ENCODE measurements around the gene ZNF462. TPM values are rescaled to one million over a fixed set of nuclear protein-coding genes. Genes with fewer than 3 reads are reported as not detected.

The ZNF462 gene
- polyA plus RNA-seq, 3 donors, result not detected

- peak overlapping the region in 1 of 7 donors; percentile 6 for H3K27ac Mint-ChIP-seq
- WGBS (ENCODE audit: insufficient coverage), result 100% methylated on average over 1 of the region's 5 CpGs
Observed at GRCh38 chr9:107025260-107026035, 162.5 kb downstream of the ZNF462 start.

DNA sequence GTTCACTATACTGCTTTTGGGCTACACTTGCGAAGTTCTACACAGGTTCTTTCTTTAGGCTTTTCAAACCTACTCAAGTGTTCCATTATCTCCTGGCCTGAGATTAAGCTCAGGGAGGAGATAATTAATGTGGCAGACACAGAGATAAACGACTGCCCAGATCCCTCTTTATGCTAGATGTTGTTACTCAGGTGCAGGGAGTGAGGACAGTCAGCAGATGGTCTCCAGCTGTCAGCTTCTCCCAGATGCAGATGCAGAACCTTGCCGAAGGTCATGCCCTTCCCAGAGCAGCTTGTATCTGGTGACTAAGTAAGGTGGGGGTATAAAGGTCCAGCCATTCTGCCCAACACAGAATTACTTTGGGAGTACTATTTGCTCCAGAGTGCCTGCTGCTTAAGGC is 166.2 kb downstream of the ZNF462 start:
- Mint-ChIP-seq H3K4me1 (peaks cover 2% of the 10 kb centered on the region), H3K36me3 (no peaks in the 10 kb centered on the region), H3K4me3 (no peak overlapping the region), H3K27me3 (ENCODE audit: low read depth in 3 of 3) (peaks cover 0 to 2% (median 2%) of the 10 kb centered on the region in 3 donors), H3K9me3 (peaks cover 0 to 17% (median 7%) of the 10 kb centered on the region in 7 donors), H3K27ac (no peak overlapping the region)
- no peak overlapping the region for H2AFZ ChIP-seq (ENCODE audit: insufficient read depth, low read depth, low read length, poor library complexity, severe bottlenecking)
- intact Hi-C loops (cut with micrococcal nuclease), result no loop called here
- H3K9me3 ChIP-seq (replicated peaks in 1 of 2; ENCODE audit: control insufficient read depth in 1 of 2, insufficient read depth in 1 of 2, low read length in 2 of 2), result peaks cover 5 to 6% of the 10 kb centered on the region in 2 donors
- H3K36me3 ChIP-seq (replicated peaks in 1 of 2; ENCODE audit: control insufficient read depth in 1 of 2, insufficient read depth in 2 of 2, low read length in 2 of 2), result no peaks in the 10 kb centered on the region
- H3K79me2 ChIP-seq (ENCODE audit: insufficient read depth, low read length), result no peaks in the 10 kb centered on the region
- H3K4me2 ChIP-seq (replicated peaks; ENCODE audit: extremely low read depth, low read length, poor library complexity, severe bottlenecking), result no peak overlapping the region
- H3K27ac ChIP-seq (ENCODE audit: low read depth in 1 of 2, low read length in 2 of 2), result no peak overlapping the region
- H3K4me3 ChIP-seq (replicated peaks in 1 of 3; ENCODE audit: low read depth in 2 of 3, low read length in 3 of 3), result no peak overlapping the region
- TF ChIP-seq, protein P1, sequence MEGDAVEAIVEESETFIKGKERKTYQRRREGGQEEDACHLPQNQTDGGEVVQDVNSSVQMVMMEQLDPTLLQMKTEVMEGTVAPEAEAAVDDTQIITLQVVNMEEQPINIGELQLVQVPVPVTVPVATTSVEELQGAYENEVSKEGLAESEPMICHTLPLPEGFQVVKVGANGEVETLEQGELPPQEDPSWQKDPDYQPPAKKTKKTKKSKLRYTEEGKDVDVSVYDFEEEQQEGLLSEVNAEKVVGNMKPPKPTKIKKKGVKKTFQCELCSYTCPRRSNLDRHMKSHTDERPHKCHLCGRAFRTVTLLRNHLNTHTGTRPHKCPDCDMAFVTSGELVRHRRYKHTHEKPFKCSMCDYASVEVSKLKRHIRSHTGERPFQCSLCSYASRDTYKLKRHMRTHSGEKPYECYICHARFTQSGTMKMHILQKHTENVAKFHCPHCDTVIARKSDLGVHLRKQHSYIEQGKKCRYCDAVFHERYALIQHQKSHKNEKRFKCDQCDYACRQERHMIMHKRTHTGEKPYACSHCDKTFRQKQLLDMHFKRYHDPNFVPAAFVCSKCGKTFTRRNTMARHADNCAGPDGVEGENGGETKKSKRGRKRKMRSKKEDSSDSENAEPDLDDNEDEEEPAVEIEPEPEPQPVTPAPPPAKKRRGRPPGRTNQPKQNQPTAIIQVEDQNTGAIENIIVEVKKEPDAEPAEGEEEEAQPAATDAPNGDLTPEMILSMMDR (IDR thresholded peaks at IDR 0.05), result no peak
- no peaks in the 10 kb centered on the region for H4K20me1 ChIP-seq (ENCODE audit: insufficient read depth, low read length)
- no peak overlapping the region for H3K9ac ChIP-seq (ENCODE audit: insufficient read depth, low read length, poor library complexity, severe bottlenecking)
- no peak for DNase-seq
- H3K4me1 ChIP-seq (ENCODE audit: control insufficient read depth in 1 of 2, insufficient read depth in 2 of 2, low read length in 2 of 2), result no peaks in the 10 kb centered on the region
- WGBS (ENCODE audit: insufficient coverage), result 70% methylated on average over 1 of the region's 3 CpGs
- H3K27me3 ChIP-seq (ENCODE audit: control insufficient read depth in 2 of 2, insufficient read depth in 2 of 2, low read length in 2 of 2), result no peaks in the 10 kb centered on the region

More at GRCh38 chr9:107025260-107026035, 162.5 kb downstream of the ZNF462 start:
- intact Hi-C loops (cut with micrococcal nuclease), result no loop called here
- Histone ChIP-seq H4K20me1 (ENCODE audit: insufficient read depth, low read length) (no peaks in the 10 kb centered on the region), H3K9me3 (replicated peaks in 1 of 2; ENCODE audit: control insufficient read depth in 1 of 2, insufficient read depth in 1 of 2, low read length in 2 of 2) (peaks cover 0 to 6% of the 10 kb centered on the region in 2 donors), H3K4me3 (replicated peaks in 1 of 3; ENCODE audit: low read depth in 2 of 3, low read length in 3 of 3) (no peak overlapping the region), H3K4me2 (replicated peaks; ENCODE audit: extremely low read depth, low read length, poor library complexity, severe bottlenecking) (no peak overlapping the region), H3K36me3 (replicated peaks in 1 of 2; ENCODE audit: control insufficient read depth in 1 of 2, insufficient read depth in 2 of 2, low read length in 2 of 2) (no peaks in the 10 kb centered on the region), H3K27ac (ENCODE audit: low read depth in 1 of 2, low read length in 2 of 2) (no peak overlapping the region), H2AFZ (ENCODE audit: insufficient read depth, low read depth, low read length, poor library complexity, severe bottlenecking) (no peak overlapping the region), H3K9ac (ENCODE audit: insufficient read depth, low read length, poor library complexity, severe bottlenecking) (no peak overlapping the region), H3K79me2 (ENCODE audit: insufficient read depth, low read length) (no peaks in the 10 kb centered on the region), H3K27me3 (ENCODE audit: control insufficient read depth in 2 of 2, insufficient read depth in 2 of 2, low read length in 2 of 2) (no peaks in the 10 kb centered on the region), H3K4me1 (ENCODE audit: control insufficient read depth in 1 of 2, insufficient read depth in 2 of 2, low read length in 2 of 2) (no peaks in the 10 kb centered on the region)
- Mint-ChIP-seq H3K36me3 (no peaks in the 10 kb centered on the region), H3K4me3 (no peak overlapping the region), H3K9me3 (peaks cover 0 to 7% (median 3%) of the 10 kb centered on the region in 7 donors), H3K4me1 (peaks cover 2% of the 10 kb centered on the region), H3K27me3 (ENCODE audit: low read depth in 3 of 3) (peaks cover 0 to 1% (median 0%) of the 10 kb centered on the region in 3 donors)
- TF ChIP-seq, protein P1 (IDR thresholded peaks at IDR 0.05), result no peak
- no peak for DNase-seq
